ENCODE data around the gene SHB. TPM values are rescaled to one million over a fixed set of nuclear protein-coding genes. Genes with fewer than 3 reads are reported as not detected.
A peak's percentile ranks its signal among the peaks of the same experiment; 100 is the strongest.

Gene SHB
- total RNA-seq, 1 experiment from 2014 or later, result 56.4 TPM

DNA sequence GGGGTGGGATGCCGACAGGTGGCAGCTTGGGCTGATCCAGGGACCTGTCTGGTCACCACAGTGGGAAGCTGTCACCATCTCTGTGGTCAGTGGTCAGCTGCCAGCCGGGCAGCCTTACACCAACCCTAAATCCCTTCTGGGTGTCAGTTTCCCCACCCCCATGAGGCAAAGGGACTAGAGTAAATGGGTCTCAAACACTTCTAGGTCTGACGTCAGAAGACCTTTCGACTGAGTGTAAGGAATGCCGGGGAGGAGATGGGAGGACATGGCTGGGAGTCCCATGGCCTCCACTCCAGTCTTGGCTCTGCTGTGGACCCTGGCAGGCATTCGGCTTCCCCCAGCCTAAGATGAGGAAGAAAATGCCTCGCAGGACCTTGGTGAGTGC is 124.8 kb downstream of the SHB start:
- H2AFZ ChIP-seq (ENCODE audit: low read length), result no peak overlapping the region
- POLR2A ChIA-PET (ENCODE audit: unreplicated experiment), result no interaction called here
- H4K20me1 ChIP-seq (ENCODE audit: low read length), result no peaks in the 10 kb centered on the region
- peaks cover 36% of the 10 kb centered on the region for H3K4me1 ChIP-seq (ENCODE audit: insufficient read depth, low read length)
- no peak overlapping the region for H3K4me3 ChIP-seq (ENCODE audit: low read length)
- CTCF ChIA-PET, result no interaction called here
- H3F3A ChIP-seq (ENCODE audit: low read length, unreplicated experiment), result peaks cover 5% of the 10 kb centered on the region
- H3K36me3 ChIP-seq (ENCODE audit: low read depth, low read length), result peaks cover 50% of the 10 kb centered on the region
- intact Hi-C loops (cut with micrococcal nuclease), result no loop called here
- H3K9ac ChIP-seq (ENCODE audit: low read length), result peak overlapping the region; percentile 47
- peak overlapping the region; percentile 46 for H3K4me2 ChIP-seq (ENCODE audit: low read length)
- H3K9me3 ChIP-seq (ENCODE audit: low read length), result no peaks in the 10 kb centered on the region
- H3K27ac ChIP-seq (ENCODE audit: low read length), result peak overlapping the region; percentile 87
- peaks cover 24% of the 10 kb centered on the region for H3K79me2 ChIP-seq (ENCODE audit: low read length)
- ATAC-seq (no peak; the same call in 1 of the 2 replicates), DNase-seq (no peak)
- TF ChIP-seq EZH2phosphoT487 (IDR thresholded peaks at IDR 0.05; ENCODE audit: borderline replicate concordance, low read length) (no peak), EZH2 (IDR thresholded peaks at IDR 0.05; ENCODE audit: low read length, unreplicated experiment) (no peak)
- TF ChIP-seq, protein P1, sequence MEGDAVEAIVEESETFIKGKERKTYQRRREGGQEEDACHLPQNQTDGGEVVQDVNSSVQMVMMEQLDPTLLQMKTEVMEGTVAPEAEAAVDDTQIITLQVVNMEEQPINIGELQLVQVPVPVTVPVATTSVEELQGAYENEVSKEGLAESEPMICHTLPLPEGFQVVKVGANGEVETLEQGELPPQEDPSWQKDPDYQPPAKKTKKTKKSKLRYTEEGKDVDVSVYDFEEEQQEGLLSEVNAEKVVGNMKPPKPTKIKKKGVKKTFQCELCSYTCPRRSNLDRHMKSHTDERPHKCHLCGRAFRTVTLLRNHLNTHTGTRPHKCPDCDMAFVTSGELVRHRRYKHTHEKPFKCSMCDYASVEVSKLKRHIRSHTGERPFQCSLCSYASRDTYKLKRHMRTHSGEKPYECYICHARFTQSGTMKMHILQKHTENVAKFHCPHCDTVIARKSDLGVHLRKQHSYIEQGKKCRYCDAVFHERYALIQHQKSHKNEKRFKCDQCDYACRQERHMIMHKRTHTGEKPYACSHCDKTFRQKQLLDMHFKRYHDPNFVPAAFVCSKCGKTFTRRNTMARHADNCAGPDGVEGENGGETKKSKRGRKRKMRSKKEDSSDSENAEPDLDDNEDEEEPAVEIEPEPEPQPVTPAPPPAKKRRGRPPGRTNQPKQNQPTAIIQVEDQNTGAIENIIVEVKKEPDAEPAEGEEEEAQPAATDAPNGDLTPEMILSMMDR (conservative IDR thresholded peaks at IDR 0.05; ENCODE audit: low read depth, low read length), result no peak
- BruUV-seq (replicated peaks), result no TSS peak
- H3K9me2 ChIP-seq (replicated peaks; ENCODE audit: low read length), result no peaks in the 10 kb centered on the region
- H3K27me3 ChIP-seq (ENCODE audit: low read length), result no peaks in the 10 kb centered on the region

DNA sequence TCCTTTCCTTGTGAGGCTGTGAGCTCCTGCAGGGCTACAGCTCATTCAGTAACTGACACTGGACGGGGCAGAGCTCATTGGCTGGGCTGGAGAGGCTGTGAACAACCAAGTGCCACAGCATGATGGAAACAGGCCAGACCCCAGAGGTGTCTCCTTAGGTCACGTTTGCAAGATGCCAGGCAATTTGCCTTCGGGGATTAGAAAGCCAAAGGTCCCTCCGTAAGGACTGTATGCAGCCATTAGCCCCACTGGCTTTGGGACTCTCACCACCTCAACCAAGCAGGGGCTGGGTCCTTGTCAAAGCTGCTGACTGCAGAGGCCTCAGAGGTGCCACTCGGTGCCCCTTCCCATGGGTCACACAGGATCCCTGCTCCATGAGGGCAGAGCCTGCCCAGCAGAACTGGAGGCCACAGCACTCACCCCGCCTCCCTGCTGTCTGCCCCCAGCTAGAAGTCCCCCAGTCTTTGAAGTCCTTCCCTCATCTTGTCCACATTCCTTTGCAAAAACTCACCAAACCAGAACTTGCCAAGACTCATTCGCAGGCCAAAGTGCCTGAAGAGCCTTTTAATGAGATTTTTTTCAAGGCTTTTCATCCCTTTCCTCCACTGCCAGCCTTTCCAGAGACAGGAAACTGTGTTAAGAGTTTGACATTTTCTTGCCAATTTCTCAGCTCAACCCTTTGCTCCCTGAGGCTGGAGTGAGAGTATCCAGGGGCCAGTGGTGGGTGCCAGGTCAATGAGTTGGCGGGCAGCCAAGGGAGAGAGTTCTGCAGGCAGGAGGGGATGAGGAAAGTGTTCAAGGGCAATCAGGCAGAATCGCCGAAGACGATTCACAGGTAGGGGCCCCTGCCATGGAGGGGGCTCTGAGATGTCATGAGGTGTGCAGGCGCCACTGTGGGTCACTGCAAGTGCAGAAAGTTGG is 125.4 kb downstream of the SHB start:
- Histone ChIP-seq H3K9me3 (ENCODE audit: low read length) (no peaks in the 10 kb centered on the region), H3K79me2 (ENCODE audit: low read length) (peaks cover 27% of the 10 kb centered on the region), H3K27me3 (ENCODE audit: low read length) (no peaks in the 10 kb centered on the region), H3K36me3 (ENCODE audit: low read depth, low read length) (peaks cover 50% of the 10 kb centered on the region), H3K27ac (ENCODE audit: low read length) (peak overlapping the region; percentile 87), H4K20me1 (ENCODE audit: low read length) (no peaks in the 10 kb centered on the region), H3F3A (ENCODE audit: low read length, unreplicated experiment) (peaks cover 5% of the 10 kb centered on the region), H3K9ac (ENCODE audit: low read length) (peak overlapping the region; percentile 47), H3K4me2 (ENCODE audit: low read length) (peak overlapping the region; percentile 46), H2AFZ (ENCODE audit: low read length) (no peak overlapping the region), H3K4me1 (ENCODE audit: insufficient read depth, low read length) (peaks cover 43% of the 10 kb centered on the region), H3K9me2 (replicated peaks; ENCODE audit: low read length) (no peaks in the 10 kb centered on the region), H3K4me3 (ENCODE audit: low read length) (no peak overlapping the region)
- intact Hi-C loops (cut with micrococcal nuclease), result no loop called here
- TF ChIP-seq EZH2phosphoT487 (IDR thresholded peaks at IDR 0.05; ENCODE audit: borderline replicate concordance, low read length) (no peak), EZH2 (IDR thresholded peaks at IDR 0.05; ENCODE audit: low read length, unreplicated experiment) (no peak)
- TF ChIP-seq, protein P1 (conservative IDR thresholded peaks at IDR 0.05; ENCODE audit: low read depth, low read length), result no peak
- DNase-seq (peak; percentile 84), ATAC-seq (peak; percentile 66)
- no TSS peak for BruUV-seq (replicated peaks)
- ChIA-PET CTCF (no interaction called here), POLR2A (ENCODE audit: unreplicated experiment) (no interaction called here)
